ENCODE measurements around the gene YDJC.
"Not testable (repeated sequence)": the region's sequence is repeated elsewhere in the genome, so short reads cannot be mapped to it uniquely, and the experiment has no call there.

YDJC gene

DNA sequence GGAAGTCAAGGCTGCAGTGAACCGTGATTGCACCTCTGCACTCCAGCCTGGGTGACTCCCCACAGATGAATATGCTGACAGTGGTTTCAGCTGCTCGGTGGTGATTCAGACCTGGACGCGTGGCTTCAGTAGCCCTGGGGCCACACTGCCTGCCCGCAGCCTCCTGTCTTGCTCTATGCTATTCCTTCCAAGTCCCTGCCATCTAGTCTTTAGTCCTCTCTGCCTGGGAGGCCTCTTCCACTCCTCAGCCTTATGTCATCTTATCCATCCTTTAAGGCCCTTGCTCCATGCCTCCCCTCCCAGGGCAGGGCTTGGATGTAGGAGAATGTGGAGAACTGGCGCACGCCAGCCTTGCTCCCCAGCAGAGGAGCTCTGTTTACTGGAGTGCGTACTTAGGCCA, 23.0 kb downstream of the YDJC start:
- DNase-seq (ENCODE audit: low read depth): no peak

DNA sequence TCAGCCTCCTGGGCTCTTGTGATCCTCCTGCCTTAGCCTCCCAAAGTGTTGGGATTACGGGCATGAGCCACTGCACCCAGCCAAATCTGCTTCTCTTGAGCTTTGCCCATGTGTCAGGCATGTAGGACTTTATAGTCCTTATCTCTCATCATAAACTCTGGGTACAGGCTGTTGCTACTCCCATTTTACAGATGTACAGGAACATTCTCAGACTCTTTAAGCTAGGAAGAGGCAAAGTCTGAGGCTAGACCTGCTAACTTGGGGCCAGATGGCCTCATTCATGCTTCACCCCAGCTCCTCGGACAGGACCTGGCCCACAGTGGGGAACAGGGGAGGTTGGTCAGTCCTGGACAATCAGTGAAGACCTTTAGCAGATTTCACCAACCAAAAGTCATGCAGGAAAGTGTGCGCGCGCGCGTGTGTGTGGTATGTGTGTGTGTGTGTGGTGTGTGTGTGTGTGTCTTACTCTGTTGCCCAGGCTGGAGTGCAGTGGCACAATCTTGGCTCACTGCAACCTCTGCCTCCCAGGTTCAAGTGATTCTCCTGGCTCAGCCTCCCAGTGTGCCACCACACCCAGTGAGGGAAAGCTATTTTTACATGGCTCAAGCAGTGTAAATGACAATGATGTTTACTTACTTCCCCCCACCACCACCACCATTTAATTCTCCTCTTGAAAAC, 23.8 kb downstream of the YDJC start:
- DNase-seq (ENCODE audit: low read depth): no peak

DNA sequence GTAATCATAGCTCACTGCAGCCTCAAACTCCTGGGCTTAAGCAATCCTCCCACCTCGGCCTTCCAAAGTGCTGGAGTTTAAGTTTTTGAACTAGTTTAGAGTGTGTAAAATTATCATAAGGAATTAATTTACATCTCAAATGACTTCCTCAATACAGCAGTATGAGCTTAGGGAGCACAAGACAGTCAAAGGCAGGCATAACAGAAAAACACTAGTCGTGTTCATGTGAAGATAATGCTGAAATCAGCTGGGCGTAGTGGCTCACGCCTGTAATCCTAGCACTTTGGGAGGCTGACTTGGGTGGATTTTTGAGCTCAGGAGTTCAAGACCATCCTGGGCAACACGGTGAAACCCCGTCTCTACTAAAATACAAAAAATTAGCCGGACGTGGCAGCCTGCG, 25.8 kb downstream of the YDJC start:
- no peak for DNase-seq (ENCODE audit: low read depth)

DNA sequence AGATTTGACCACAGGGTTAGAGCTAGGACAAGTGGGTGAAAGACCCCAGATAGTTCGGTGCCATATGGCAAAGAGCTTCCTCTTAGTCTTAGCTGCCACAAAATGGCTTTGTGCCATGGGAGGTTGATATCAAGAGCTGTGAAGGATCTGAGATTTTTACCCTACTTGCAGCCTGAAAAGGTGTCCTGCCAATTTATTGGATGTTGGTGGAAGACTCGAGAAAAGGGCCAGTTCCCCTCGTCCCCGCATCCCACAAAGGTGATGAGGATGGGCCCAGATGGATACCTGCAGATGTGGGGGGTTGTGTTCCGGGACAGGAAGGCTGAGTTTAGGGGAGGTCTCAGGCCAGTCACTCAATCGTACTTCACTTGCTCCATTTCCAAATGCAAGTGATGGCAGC, 27.2 kb downstream of the YDJC start:
- no peak for DNase-seq (ENCODE audit: low read depth)

DNA sequence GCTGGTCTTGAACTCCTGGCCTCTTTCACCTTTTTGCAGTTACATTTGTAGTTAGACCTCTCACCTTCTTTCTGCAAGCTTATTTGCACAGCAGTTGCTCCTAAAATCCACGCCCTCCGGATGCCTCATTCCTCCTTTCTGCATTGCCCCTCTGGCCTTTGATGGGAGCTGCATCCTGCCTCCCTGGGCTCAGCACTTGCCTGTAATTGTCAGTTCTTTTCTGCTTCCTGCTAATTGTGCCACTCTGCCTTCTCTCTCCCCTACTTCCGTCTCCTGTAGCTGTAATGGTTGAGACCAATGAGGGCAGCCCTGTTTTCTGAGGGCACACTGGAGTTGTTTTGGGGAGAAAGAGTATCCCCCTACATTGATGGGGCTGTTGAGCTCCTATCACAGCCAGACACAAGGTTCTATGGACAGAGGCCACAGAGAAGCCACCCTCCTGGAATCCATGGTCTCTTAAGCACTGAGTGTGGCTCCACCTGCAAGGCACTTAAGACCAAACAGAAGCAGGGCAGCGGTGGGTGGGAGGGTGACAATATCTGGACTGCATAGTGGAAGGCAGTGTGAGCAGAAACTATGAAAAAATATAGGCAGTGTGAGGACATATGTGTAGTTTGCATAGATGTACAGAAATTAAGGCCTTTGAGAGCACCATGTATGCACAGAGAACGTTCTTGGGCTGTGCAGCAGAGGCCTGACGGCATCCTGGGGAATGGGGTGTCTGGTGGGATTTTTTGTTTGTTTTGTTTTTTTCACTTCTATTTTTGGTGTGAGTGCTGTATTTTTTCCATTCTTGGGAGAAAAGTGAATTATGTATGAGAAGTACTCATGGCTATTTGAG, 30.5 kb downstream of the YDJC start:
- no peak for DNase-seq (ENCODE audit: low read depth)

- no peak for DNase-seq (ENCODE audit: low read depth)
Measured at GRCh38 chr22:21598302-21598701, 31.5 kb downstream of the YDJC start.

DNA sequence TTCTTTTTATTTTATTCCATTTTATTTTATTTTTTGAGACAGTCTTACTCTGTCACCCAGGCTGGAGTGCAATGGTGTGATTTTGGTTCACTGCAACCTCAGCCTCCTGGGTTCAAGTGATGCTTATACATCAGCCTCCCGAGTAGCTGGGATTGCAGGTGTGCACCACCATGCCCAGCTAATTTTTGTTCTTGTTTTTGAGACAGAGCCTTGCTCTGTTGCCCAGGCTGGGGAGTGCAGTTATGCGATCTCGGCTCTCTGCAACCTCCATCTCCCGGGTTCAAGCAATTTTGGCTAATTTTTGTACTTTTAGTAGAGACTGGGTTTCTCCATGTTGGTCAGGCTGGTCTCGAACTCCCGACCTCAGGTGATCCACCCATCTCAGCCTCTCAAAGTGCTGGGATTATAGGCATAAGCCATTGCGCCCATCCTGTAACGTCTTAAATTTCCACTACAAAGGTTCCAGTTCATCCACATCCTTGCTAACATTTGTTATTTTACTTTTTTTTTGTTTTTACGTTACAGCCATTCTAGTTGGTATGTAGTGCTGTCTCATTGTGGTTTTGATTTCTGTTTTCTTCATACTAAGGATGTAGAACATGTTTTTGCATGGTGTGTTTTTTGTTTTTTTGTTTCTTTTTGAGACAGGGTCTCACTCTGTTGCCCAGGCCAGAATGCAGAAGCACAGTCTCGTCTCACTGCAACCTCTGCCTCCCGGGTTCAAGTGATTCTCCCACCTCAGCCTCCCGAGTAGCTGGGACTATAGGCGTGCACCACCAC, 33.3 kb downstream of the YDJC start:
- not testable (repeated sequence) for DNase-seq (ENCODE audit: low read depth)

DNA sequence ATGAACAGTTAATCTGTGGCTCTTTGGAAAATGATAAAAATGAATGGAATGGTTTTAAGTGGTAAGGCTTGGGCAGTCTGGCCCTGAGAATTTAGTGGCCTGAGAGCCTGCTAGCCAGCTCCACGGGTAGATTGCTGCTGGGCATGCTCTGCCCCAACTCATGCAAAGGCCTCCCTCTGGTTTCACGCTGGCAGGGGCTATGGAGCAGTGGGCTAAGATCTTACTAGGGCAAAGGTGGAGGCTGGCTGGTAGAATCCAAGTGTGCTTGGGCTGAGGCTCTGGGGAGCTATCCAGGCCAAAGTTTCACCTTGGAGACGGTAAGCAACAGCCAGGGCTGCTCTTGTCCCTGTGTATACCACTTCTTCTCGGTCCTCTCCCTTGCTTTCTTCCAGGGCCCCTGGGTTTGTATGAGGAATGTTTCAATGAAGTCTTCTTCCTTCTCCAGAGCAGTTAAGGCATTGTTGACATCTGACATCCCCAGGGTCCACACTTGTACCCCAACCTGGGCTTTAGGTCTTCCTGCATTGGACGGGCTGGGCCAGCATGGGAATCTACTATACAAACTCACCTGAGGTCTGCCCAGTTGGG, 34.9 kb downstream of the YDJC start:
- no peak for DNase-seq (ENCODE audit: low read depth)

DNA sequence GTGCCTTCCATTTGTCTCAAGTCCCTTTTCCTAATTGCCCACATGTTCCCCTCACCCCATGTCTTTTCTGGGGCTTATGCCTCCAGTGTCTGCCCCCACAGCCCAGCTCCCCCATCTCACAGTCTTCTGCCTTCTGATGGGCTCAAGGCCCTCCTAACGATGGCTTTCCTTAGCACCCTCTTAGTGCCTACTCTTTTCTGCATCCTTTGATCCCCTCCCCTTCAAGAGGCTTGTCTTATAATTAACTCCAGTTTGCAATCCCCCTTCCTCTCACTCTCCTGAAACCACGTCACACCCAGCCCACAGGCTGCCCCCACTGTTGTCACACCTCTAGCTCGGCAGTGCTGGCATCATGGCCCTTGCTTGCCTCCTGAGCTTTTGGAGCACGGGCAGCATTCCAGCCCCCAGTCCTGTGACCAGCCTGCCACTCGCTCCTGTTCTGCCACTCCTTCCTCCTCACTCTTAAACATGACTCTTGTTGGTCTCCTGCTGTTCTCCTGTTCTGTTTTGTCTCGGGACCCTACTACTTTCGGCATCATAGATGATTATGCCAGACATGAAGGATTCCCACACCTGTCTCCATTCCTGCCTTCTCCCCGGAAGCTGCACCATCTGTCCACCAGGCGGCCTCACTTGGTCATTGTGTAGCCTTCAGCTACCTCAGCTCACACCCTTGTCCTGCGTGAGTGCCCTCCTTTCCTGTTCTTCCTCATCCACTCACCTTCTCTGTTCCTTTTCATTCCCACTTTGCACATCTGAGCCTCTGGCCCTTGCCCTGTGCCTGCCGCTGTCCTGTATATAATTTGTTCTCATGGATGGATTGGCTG, 36.2 kb downstream of the YDJC start:
- DNase-seq (ENCODE audit: low read depth): no peak

DNA sequence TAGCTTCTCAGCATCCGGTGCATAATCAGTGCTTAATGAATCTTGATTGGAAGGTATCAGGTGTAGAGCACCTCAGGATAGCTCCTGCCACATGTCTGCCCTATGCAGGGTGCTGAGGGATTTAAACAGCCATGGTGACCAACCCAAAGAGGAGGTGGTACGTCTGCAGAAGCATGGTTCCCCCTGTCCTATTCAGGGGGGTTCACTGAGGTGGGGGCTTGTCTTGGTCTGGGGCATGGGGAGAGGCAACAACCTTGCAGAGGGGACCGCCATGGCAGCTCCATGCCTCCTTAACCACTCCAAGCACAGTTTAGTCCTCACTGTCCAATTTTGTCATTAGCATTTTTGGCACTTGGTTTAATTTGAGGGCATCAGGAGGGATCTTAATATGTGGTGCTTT, 37.4 kb downstream of the YDJC start:
- no peak for DNase-seq (ENCODE audit: low read depth)

DNA sequence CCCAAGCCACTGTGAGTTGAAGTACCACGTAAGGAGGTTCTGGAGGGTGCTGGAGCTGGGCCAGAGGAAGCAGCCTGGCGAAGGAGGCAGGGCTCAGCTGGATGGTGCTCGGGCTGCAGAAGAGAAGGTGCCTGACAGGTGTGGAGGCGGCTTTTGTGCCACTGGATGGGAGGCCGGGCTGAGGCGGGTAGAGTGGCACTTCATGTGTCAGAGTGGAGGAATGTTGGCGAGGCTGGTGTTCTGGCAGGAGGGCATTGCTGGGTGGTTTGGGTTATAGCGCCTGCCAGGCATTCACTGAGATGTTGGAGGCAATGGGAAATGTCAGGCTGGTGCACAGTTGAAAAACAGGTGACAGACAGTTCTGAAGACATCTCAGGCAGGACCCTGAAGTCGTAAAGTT, 38.1 kb downstream of the YDJC start:
- DNase-seq (ENCODE audit: low read depth): no peak

- DNase-seq (ENCODE audit: low read depth): no peak
Measured at GRCh38 chr22:21590809-21591641, 38.8 kb downstream of the YDJC start.

GRCh38 chr22:21589396-21589795, 40.4 kb downstream of the YDJC start:
- no peak for DNase-seq (ENCODE audit: low read depth)

DNA sequence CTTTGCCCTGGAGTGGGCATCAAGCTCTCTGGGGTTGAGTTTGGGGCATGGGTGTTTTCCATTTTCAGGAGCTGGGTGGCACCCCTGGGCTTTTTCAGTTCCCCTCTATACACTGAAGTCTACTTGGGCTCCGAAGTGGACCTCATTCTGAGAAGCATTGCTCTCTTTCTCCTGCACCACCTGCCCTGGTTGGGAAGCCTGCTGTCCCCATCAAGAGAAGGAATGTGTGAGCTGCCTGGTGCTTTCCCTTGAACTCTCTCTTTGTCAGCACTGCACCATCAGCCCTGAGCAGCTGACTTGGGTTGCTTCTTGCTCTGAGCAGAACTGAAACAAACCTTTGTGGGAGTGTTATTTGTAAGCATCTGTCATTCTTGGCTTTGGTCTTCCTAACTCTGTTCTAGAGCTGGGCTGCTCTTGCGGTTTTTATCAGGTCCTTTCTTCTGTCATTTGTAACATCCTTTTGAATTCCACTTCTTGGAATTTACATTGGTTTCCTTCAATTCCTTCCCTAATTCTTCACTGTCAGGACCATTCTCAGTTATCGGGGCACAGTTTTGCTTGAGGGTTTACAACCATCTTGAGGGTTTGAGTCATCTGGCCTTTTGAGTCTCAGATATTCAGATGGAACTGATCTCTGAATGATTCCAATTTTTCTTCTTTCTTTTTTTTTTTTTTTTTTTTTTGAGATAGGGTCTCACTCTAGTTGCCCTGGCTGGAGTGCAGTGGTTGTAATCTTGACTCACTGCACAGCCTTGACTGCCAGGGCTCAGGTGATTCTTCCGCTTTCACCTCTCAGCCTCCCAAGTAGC, 41.8 kb downstream of the YDJC start:
- no peak for DNase-seq (ENCODE audit: low read depth)

DNA sequence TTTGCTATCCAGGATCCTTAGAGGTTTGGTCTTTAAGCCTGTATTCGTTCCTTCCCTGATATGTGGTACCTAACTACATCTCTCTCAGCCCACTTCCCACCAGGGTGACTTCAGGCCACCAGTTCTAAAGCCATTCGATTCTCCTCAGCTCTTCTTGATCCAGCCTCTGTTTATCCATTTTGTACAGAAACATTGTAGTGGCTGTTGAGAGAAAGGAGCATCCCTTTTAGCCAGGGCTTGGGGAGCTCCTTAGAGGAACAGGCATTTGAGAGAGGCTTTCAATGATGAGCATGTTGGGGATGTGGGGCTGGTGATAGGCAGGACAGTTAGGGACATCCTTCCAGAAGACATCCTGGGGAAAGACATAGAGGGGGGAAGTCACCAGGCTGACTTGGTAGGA, 44.4 kb downstream of the YDJC start:
- no peak for DNase-seq (ENCODE audit: low read depth)

- no peak for DNase-seq (ENCODE audit: low read depth)
Measured at GRCh38 chr22:21582801-21583740, 46.8 kb downstream of the YDJC start.

- DNase-seq (ENCODE audit: low read depth): not testable (repeated sequence)
Measured at GRCh38 chr22:21581009-21581713, 48.7 kb downstream of the YDJC start.

DNA sequence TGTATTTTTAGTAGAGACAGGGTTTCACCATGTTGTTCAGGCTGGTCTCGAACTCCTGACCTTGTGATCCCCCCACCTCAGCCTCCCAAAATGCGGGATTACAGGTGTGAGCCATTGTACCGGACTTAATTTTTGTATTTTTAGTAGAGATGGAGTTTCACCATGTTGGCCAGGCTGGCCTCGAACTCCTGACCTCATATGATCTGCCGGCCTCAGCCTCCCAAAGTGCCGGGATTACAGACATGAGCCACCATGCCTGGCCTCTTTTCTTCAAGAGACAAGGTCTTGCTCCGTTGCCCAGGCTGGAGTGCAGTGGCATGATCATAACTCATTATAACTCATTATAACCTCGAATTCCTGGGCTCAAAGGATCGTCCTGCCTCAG, 49.2 kb downstream of the YDJC start:
- not testable (repeated sequence) for DNase-seq (ENCODE audit: low read depth)

All from stimulated activated CD8-positive, alpha-beta memory T cell treated with anti-CD3 and anti-CD28 coated beads, Interleukin-15, amount 100 ng/mL, for 1 hour (primary cell).